ENCODE data around the gene TRIM22. TPM values are rescaled to one million over a fixed set of nuclear protein-coding genes. Genes with fewer than 3 reads are reported as not detected.

The TRIM22 gene
- total RNA-seq, 4 donors from 2014 or later, result 27.1 to 46.6 (median 36.7) TPM

GRCh38 chr11:5695580-5695979 is 6.0 kb downstream of the TRIM22 start:
- Histone ChIP-seq H3K4me1 (peaks cover 0 to 40% (median 34%) of the 10 kb centered on the region in 4 donors), H3K9me3 (no peaks in the 10 kb centered on the region), H3K4me3 (no peak overlapping the region), H3K27me3 (no peaks in the 10 kb centered on the region), H3K36me3 (peaks cover 7 to 38% (median 21%) of the 10 kb centered on the region in 4 donors), H3K27ac (replicated peaks in 1 of 4) (no peak overlapping the region)
- 79% methylated on average over 1 of the region's 1 CpG for WGBS
- TF ChIP-seq POLR2AphosphoS5 (IDR thresholded peaks at IDR 0.05), result no peak
- no peak for TF ChIP-seq EP300 (IDR thresholded peaks at IDR 0.05)
- TF ChIP-seq POLR2A (IDR thresholded peaks at IDR 0.05; ENCODE audit: low read depth), result no peak
- TF ChIP-seq CTCF (IDR thresholded peaks at IDR 0.05), result no peak
- intact Hi-C loops (cut with DNase I), result no loop called here
- DNase-seq (ENCODE audit: extremely low spot score), result no peak

- Histone ChIP-seq H3K36me3 (peaks cover 7 to 38% (median 21%) of the 10 kb centered on the region in 4 donors), H3K27me3 (no peaks in the 10 kb centered on the region), H3K9me3 (no peaks in the 10 kb centered on the region), H3K27ac (replicated peaks in 1 of 4) (no peak overlapping the region), H3K4me3 (no peak overlapping the region), H3K4me1 (peaks cover 0 to 34% (median 28%) of the 10 kb centered on the region in 4 donors)
- WGBS, result 59% methylated on average over 2 of the region's 2 CpGs
- intact Hi-C loops (cut with DNase I), result no loop called here
- no peak for DNase-seq (ENCODE audit: extremely low spot score)
- TF ChIP-seq POLR2A (IDR thresholded peaks at IDR 0.05; ENCODE audit: low read depth) (no peak), EP300 (IDR thresholded peaks at IDR 0.05) (no peak), POLR2AphosphoS5 (IDR thresholded peaks at IDR 0.05) (no peak), CTCF (IDR thresholded peaks at IDR 0.05) (no peak)
These were observed 6.6 kb downstream of the TRIM22 start for GRCh38 chr11:5696210-5696609.

- no peak overlapping the region for H3K4me3 ChIP-seq
- no peak overlapping the region for H3K27ac ChIP-seq (replicated peaks in 1 of 4)
- H3K9me3 ChIP-seq, result no peaks in the 10 kb centered on the region
- H3K36me3 ChIP-seq, result peaks cover 7 to 52% (median 23%) of the 10 kb centered on the region in 4 donors
- no peaks in the 10 kb centered on the region for H3K27me3 ChIP-seq
- intact Hi-C loops (cut with DNase I), result no loop called here
- peaks cover 0 to 16% (median 12%) of the 10 kb centered on the region in 4 donors for H3K4me1 ChIP-seq
- DNase-seq (ENCODE audit: extremely low spot score), result no peak
- WGBS, result 91% methylated on average over 7 of the region's 7 CpGs
- TF ChIP-seq EP300 (IDR thresholded peaks at IDR 0.05) (no peak), CTCF (IDR thresholded peaks at IDR 0.05) (no peak), POLR2A (IDR thresholded peaks at IDR 0.05; ENCODE audit: low read depth) (no peak), POLR2AphosphoS5 (IDR thresholded peaks at IDR 0.05) (no peak)
These were observed 8.7 kb downstream of the TRIM22 start for GRCh38 chr11:5698281-5698680.

- DNase-seq (ENCODE audit: extremely low spot score), result no peak
- intact Hi-C loops (cut with DNase I), result no loop called here
- peaks cover 7 to 70% (median 26%) of the 10 kb centered on the region in 4 donors for H3K36me3 ChIP-seq
- no peaks in the 10 kb centered on the region for H3K27me3 ChIP-seq
- H3K4me3 ChIP-seq, result no peak overlapping the region
- no peak overlapping the region for H3K27ac ChIP-seq (replicated peaks in 1 of 4)
- no peaks in the 10 kb centered on the region for H3K9me3 ChIP-seq
- peaks cover 0 to 7% (median 3%) of the 10 kb centered on the region in 4 donors for H3K4me1 ChIP-seq
- 83% methylated on average over 10 of the region's 10 CpGs for WGBS
- no peak for TF ChIP-seq POLR2AphosphoS5 (IDR thresholded peaks at IDR 0.05)
- TF ChIP-seq EP300 (IDR thresholded peaks at IDR 0.05), result no peak
- no peak for TF ChIP-seq POLR2A (IDR thresholded peaks at IDR 0.05; ENCODE audit: low read depth)
- no peak for TF ChIP-seq CTCF (IDR thresholded peaks at IDR 0.05)
These were observed 10.9 kb downstream of the TRIM22 start for GRCh38 chr11:5700421-5701054.

Data from esophagus muscularis mucosa (tissue), 4 donors.